K562 treated with DMSO at 1 percent for 24 hours (cell line): ENCODE measurements around the gene DPPA2. TPM values are rescaled to one million over a fixed set of nuclear protein-coding genes. Genes with fewer than 3 reads are reported as not detected.

Source experiments
- total RNA-seq: library from RNA; unstranded; fragments of 300-600 nt; gene quantifications from 2 replicates; pipeline ENCODE4 v1.2.3, GENCODE V29; 2022; ENCODE audit warnings: low read depth; ENCODE audit not compliant: insufficient read depth

The DPPA2 gene
- not detected in 2 replicates for total RNA-seq

GRCh38 chr3:109316162-109316730 is at the start of gene DPPA2:
Gene DPPA2 (minus strand): TSS chr3:109316517. CDS start chr3:109314542, 1,975 bp downstream.

GRCh38 chr3:109337393-109337792 is 21.1 kb upstream of the DPPA2 start, which contains the start of gene DPPA4:
Gene DPPA4 (minus strand): TSS chr3:109337546. CDS start chr3:109337517, 29 bp downstream.

Other genes with a start within 250 kb of the DPPA2 start
- 0.57 and 0.71 TPM in 2 replicates for gene MORC1, start 198.4 kb downstream of the DPPA2 start, total RNA-seq
- not detected in 2 replicates for gene C3orf85, start 179.8 kb downstream of the DPPA2 start, total RNA-seq
- not detected in 2 replicates for gene DPPA4, start 21.0 kb upstream of the DPPA2 start, total RNA-seq